Mesodermal cell (in vitro differentiated cells): ENCODE measurements around the gene RAB11FIP5.
A peak's percentile ranks its signal among the peaks of the same experiment; 100 is the strongest.

Experiments used
- H3K27ac ChIP-seq: 2 replicates; pipeline ENCODE4 v1.7.0; 2013; ENCODE audit warnings: mild to moderate bottlenecking, low read depth, low read length, moderate library complexity; ENCODE audit not compliant: severe bottlenecking
- H3K36me3 ChIP-seq: 2 replicates; pipeline ENCODE4 v1.7.1; 2013; ENCODE audit warnings: mild to moderate bottlenecking, low read length, moderate library complexity; ENCODE audit not compliant: control insufficient read depth, insufficient read depth
- H3K4me1 ChIP-seq: one replicate; pipeline ENCODE4 v1.7.1; 2013; ENCODE audit warnings: mild to moderate bottlenecking, low read length; ENCODE audit not compliant: insufficient read depth, control insufficient read depth, poor library complexity, severe bottlenecking
- H3K4me3 ChIP-seq: 2 replicates; pipeline ENCODE4 v1.7.0; 2013; ENCODE audit warnings: low read length, control low read depth, mild to moderate bottlenecking; ENCODE audit not compliant: insufficient read depth, poor library complexity, severe bottlenecking; ENCODE audit errors: extremely low read depth
- H3K9me3 ChIP-seq: 2 replicates; pipeline ENCODE4 v1.7.1; 2013; ENCODE audit warnings: mild to moderate bottlenecking, low read length, moderate library complexity; ENCODE audit not compliant: control insufficient read depth
- WGBS, 2 experiments: methylation state at CpG; one replicate each; pipeline ENCODE4 v1.1.5; 2013; ENCODE audit warnings: missing lambda C conversion rate in 2 of 2; ENCODE audit not compliant: insufficient coverage in 2 of 2; 5-methylcytosine and 5-hydroxymethylcytosine counted together

Gene RAB11FIP5

DNA sequence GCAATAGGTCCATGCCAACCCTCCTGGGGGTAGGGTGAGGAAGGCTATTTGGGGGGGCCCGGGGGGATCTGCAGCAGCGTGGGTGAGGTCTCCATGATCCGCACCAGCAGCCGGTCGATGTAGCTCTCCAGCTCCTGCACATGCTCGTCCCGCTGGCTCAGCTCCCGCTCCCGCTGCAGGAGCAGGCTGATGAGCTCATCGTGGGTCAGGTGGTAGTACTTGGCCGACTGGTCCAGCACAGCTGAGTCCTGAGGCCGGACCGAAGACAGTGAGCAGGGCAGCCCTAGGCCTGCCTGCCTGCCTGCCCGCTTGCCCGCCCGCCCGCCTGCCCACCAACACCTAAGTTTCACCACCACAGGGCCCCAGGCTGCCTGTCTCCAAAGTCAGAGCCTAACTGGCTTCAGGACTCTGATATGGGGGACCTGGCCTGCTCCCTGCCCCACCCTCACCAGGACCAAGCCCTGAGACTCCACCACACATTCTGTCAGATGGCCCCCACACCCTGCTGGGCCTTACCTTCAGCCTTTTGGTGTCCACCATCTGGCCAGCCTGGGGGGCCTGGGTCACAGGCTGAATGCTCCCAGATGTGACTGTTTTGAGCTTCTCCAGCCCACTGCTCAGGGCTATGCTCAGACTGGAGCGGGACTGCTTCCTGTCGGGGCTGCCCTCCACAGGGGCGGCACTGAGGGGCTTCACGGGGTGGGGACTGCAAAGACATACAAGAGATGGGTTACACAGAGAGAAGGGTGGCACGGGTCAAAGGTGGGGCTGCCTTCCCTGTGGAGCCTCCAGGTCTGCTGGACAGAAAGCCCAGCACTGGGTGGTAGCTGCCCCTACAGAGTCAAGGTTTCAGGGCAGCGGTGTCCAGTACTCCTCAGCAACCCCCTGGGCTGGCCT is 37.0 kb downstream of the RAB11FIP5 start:
- Histone ChIP-seq H3K27ac (no peak overlapping the region), H3K9me3 (no peaks in the 10 kb centered on the region), H3K36me3 (peaks cover 39% of the 10 kb centered on the region), H3K4me3 (no peak overlapping the region), H3K4me1 (peaks cover 3% of the 10 kb centered on the region)
- WGBS, 2 experiments: 90 to 96% methylated on average over 17 to 18 of the region's 23 CpGs

DNA sequence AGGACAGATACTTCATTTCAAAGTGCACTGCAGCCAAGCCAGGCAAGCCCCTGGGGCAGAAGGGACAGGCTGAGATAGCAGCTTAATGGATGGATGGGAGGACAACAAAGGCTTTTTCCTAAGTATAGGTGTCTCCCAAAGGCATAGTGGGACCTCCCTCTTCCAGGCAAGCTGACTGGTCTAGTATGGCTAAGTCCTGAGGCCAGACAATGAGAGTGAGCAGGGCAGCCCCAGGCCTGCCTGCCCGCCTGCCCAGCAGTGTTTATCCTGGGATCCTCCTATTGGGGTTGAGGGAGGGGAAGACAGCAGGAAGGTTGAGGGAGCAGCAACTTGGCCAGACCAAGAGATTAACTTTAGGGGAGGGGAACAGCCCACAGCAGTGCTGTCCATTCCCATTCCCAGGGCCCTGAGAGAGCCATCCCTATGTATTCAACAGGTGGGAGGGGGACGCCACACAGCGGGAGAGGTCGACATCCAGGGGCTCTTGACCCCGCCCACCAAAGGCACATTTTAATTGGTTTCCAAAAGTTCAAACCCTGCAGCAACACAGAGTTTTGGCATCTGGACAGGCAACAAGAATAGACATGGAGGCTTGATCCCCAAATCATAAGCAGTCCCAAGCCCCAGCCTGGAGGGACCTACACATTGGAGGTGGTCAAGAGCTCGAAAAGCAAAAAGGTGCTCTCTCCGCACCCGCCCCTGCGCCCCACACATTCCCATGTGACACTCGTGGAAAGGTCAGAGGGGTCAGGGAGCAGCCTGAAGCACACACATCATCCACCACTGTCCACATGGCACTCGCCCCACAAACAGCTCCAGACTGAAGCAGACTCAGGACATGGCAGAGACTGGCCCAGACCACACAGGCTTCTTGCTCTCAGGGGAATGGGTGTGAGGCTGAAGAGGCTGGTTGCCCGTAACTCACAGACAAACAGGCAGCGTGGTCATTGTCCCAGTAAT is 38.4 kb downstream of the RAB11FIP5 start:
- WGBS, 2 experiments: 89 to 96% methylated on average over 8 to 11 of the region's 13 CpGs
- H3K4me3 ChIP-seq: no peak overlapping the region
- H3K4me1 ChIP-seq: peaks cover 6% of the 10 kb centered on the region
- H3K36me3 ChIP-seq: peaks cover 29% of the 10 kb centered on the region
- no peaks in the 10 kb centered on the region for H3K9me3 ChIP-seq
- H3K27ac ChIP-seq: no peak overlapping the region

DNA sequence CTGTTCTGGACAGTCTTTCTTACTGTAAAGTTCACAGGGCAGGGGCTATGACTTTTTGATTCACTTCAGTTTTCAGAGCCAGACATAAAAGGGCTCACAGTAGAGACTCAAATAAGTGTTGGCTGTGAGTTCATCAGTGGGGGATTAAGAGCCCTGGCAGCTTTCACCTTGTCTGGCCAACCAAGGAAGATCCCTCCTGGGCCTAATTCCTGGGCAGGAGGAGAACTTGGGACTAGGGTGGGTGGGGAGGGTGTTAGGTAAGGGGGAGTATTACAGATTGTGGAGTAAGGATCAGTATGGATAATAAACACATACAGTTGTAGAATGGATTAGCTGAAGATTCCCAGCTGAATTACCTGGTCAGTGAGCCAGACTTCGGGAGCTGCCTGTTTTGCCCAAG is 40.3 kb downstream of the RAB11FIP5 start:
- WGBS, 2 experiments: 70 to 100% methylated on average over 1 of the region's 1 CpG
- Histone ChIP-seq H3K36me3 (peaks cover 21% of the 10 kb centered on the region), H3K4me3 (peak overlapping the region; percentile 76), H3K4me1 (peaks cover 12% of the 10 kb centered on the region), H3K9me3 (no peaks in the 10 kb centered on the region), H3K27ac (no peak overlapping the region)

DNA sequence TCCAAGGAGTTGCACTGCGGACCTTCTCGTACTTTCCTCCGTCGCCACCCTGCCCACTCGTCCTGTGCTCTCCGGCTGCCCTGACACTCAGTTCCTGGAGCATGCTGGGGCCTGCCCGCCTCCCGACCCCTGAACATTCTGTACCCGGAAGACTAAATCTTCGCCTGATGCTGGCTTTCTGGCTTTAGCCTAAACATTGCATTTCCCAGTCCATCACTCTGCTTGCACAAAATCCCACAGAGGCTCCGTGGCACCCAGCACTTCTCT is 40.7 kb downstream of the RAB11FIP5 start:
- peak overlapping the region; percentile 92 for H3K27ac ChIP-seq
- no peaks in the 10 kb centered on the region for H3K9me3 ChIP-seq
- 37 to 50% methylated on average over 9 to 11 of the region's 11 CpGs for WGBS, 2 experiments
- peak overlapping the region; percentile 76 for H3K4me3 ChIP-seq
- peaks cover 18% of the 10 kb centered on the region for H3K36me3 ChIP-seq
- peaks cover 12% of the 10 kb centered on the region for H3K4me1 ChIP-seq

DNA sequence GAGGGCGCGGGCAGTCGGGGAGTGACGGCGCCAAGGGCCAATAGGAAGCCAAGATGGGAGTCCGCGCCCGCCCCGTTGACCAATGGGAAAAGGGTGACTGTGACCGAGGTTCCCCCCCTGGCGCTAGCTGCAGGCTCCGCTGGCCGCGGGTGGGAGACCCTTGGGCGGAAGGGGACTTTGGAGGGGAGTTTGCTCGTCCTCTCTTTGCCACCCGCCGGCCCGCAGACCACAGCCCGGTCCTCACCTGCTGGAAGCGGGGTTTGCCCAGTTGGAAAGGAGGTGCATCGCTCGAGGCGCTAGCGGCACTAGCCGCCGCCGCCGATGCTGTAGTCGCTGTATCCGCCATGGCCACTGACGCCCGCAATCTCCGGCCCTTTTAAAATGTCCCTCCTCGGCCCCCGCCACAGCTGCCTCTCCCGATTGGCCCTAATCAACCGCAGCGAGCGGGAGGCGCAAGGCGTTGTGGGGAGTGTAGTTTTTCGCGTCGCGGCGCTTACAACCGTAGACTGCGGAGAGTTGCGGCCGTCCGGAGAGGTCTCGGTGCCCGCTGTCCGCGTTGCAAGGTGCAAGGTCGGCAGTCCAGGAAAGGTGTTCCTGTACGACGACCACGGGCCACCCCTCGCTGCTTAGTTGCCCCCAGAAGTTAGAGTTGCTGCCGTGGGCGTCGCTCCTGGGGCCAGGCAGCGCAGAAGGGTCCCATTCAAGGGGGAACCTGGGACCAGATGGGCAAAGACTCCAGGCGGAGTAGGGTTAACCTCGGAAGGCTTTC is 41.2 kb downstream of the RAB11FIP5 start, which contains the start of gene SFXN5:
SFXN5 (minus strand) TSS at position 353 of the 769 bp plus-strand sequence; CDS start at position 346, 7 bp downstream.
- Histone ChIP-seq H3K9me3 (no peaks in the 10 kb centered on the region), H3K27ac (peak within 1 kb of the TSS; percentile 92), H3K4me1 (peaks cover 12% of the 10 kb centered on the region), H3K36me3 (peaks cover 16% of the 10 kb centered on the region), H3K4me3 (peak within 1 kb of the TSS; percentile 76)
- WGBS, 2 experiments: 1% methylated on average over 52 to 55 of the region's 67 CpGs

DNA sequence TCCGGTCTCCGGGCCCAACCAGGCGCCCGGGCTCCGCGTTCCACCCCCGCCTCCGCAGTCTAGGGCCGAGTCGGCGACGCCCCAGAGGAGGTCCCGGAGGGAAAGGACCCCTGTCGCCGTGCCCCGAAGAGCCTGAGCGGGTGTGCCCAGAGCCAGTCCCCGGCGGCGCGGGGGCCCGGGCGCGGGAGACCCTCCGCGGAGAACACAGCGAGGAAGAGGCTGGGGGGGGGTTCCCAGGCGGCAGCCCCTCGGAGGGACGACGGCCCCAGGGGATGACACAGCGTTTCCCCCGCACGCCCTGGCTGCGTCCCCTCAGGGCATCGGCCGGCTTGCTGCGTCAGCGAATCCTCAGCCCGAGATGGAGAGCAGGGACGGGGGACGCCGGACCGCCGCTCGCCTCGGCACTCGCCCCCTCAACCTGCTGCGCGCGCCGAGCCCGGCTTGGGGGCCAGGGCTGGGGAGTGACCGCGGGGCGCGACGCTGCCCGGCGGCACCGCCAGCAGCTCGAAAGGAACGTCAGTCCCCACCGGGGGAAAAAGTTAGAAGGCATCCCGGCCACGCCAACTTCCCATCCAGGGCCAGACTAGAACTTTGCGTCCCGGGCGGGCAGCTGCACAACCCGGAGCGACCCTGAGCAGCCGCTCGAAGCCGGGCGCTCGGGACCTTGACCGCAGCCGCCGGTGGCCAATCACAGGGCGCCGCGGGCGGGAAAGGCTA is 41.9 kb downstream of the RAB11FIP5 start:
- H3K9me3 ChIP-seq: no peaks in the 10 kb centered on the region
- peaks cover 12% of the 10 kb centered on the region for H3K4me1 ChIP-seq
- H3K27ac ChIP-seq: peak overlapping the region; percentile 92
- 0 to 1% methylated on average over 56 to 60 of the region's 83 CpGs for WGBS, 2 experiments
- H3K36me3 ChIP-seq: peaks cover 13% of the 10 kb centered on the region
- H3K4me3 ChIP-seq: peak overlapping the region; percentile 76

DNA sequence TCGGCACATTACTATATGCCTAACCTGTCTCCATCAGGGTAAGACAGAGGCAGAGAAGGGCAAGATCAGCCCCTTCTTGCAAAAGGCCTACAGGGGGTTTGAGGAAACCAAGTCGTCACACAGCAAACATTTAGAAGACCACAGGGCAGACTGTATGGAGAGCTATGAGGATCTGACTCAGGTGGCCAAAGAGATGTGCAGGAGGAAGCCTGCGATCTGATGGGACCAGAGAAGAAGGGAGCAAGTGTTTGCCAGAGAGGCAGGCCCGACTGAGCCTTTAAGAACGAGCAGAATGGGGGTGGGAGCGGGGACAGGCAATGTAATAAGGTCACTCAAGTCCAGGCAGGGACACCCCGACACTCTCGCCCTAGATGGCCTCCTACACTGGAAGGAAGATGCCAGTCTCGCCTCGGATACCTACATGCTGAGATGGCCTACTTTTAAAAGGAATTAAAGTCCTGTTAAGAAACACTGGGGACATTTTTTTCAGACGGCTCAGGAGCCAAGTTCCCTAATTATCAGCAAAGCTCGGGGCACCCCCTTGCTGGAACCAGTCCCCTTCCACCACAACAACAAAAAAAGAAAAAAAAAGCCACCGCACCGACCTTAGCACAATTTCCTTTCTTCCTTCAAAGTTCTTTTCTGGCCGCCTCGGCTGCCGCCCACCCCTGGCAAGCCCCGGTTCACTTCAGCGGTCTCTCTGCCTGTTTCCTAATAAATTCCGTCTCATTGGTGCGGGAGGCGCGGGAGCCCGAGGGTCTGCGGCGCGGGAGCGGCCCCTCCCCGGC is 42.7 kb downstream of the RAB11FIP5 start:
- Histone ChIP-seq H3K4me3 (peak overlapping the region; percentile 76), H3K9me3 (no peaks in the 10 kb centered on the region), H3K36me3 (peaks cover 13% of the 10 kb centered on the region), H3K4me1 (peaks cover 12% of the 10 kb centered on the region), H3K27ac (peak overlapping the region; percentile 92)
- WGBS, 2 experiments: 8 to 12% methylated on average over 17 to 26 of the region's 29 CpGs

DNA sequence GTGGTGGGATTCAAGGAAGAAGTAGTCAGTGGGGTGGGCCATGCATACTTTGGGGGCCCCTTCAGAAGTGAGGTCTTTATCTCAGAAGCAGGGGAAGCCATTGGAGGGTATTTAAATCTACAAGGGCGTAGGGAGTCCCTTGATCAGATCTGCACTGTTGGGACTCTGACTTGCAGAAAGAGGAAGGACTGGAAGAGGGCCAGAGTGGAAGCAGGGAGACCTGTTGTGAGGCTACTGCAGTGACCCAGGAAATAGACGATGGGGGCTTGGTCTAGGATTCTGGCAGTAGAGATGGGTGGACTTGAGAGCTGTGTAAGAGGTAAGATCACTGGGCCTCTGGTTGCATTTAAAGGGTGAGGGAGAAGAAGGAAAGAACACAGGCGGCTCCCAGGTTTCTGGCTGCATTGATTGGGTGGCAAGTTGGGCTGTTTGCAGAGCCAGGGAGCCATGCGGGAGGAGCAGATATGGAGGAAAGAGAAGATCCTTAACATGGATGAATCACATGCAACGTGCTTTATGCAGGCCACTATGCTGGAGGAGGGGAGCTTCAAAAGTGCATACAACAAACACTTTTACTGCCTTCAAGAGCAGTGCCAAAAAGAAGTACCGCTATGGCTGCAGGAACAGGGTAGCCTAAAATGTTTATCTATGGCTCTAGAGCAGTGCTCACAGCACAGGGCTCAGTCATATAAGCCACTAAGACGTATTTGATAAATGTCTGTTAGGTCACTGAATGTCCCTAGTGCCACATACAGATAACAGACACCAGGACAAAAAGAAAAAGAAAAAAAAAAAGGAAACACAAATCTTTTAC is 43.5 kb downstream of the RAB11FIP5 start:
- Histone ChIP-seq H3K9me3 (no peaks in the 10 kb centered on the region), H3K36me3 (peaks cover 13% of the 10 kb centered on the region), H3K4me3 (peak overlapping the region; percentile 76), H3K27ac (no peak overlapping the region), H3K4me1 (peaks cover 19% of the 10 kb centered on the region)
- 82 to 89% methylated on average over 5 to 6 of the region's 7 CpGs for WGBS, 2 experiments

DNA sequence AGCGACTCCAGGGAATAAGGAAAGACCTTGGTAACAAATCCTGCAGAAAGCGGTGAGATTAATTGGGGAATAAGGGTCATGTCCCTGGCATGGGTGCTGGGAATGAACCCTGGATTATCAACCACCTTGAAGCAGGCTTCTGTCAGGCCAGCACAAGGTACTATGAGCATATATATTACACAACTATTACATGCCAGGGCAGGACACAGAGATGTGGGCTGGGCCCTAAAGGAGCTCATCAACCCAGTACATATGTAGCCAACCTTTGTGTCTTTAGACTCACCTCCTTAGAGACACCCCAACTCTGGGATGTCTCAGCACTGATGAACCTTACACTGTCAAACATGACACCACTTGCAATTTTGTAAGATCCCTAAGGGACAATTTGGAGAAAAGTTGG is 44.6 kb downstream of the RAB11FIP5 start:
- H3K4me1 ChIP-seq: peaks cover 30% of the 10 kb centered on the region
- H3K9me3 ChIP-seq: no peaks in the 10 kb centered on the region
- 90 to 100% methylated on average over 2 of the region's 2 CpGs for WGBS, 2 experiments
- H3K4me3 ChIP-seq: no peak overlapping the region
- no peak overlapping the region for H3K27ac ChIP-seq
- H3K36me3 ChIP-seq: peaks cover 6% of the 10 kb centered on the region
